ENCODE data around the gene HECTD4. TPM values are rescaled to one million over a fixed set of nuclear protein-coding genes. Genes with fewer than 3 reads are reported as not detected.

Gene HECTD4
- total and polyA plus RNA-seq, 2 experiments from 2014 or later = 25.7 to 36.9 TPM

- no peak overlapping the region for H3K27ac Mint-ChIP-seq
- Histone ChIP-seq H4K20me1 (replicated peaks; ENCODE audit: insufficient read depth) (no peaks in the 10 kb centered on the region; the same call in 1 of the 2 replicates), H2AFZ (no peak overlapping the region), H3K27me3 (ENCODE audit: insufficient read depth) (no peaks in the 10 kb centered on the region), H3K36me3 (ENCODE audit: insufficient read depth) (no peaks in the 10 kb centered on the region), H3K79me2 (replicated peaks; ENCODE audit: insufficient read depth) (no peaks in the 10 kb centered on the region), H3K4me3 (no peak overlapping the region), H3K4me2 (no peak overlapping the region), H3K27ac (ENCODE audit: low read depth) (peak overlapping the region; percentile 39), H3K4me1 (ENCODE audit: insufficient read depth) (no peaks in the 10 kb centered on the region), H3F3A (replicated peaks; ENCODE audit: low read depth) (no peaks in the 10 kb centered on the region), H3K9me2 (ENCODE audit: insufficient read depth) (no peaks in the 10 kb centered on the region)
- ATAC-seq (no peak), DNase-seq (ENCODE audit: low spot score) (no peak)
- H3K4me1 Mint-ChIP-seq = no peaks in the 10 kb centered on the region
- no peaks in the 10 kb centered on the region for H3K9me3 Mint-ChIP-seq
- H3K4me3 Mint-ChIP-seq = no peak overlapping the region
- H3K27me3 Mint-ChIP-seq (ENCODE audit: insufficient read depth, low read depth, poor library complexity) = no peaks in the 10 kb centered on the region
- TF ChIP-seq ZNF462 (CRISPR knock-in tag; IDR thresholded peaks at IDR 0.05) = no peak
- TF ChIP-seq EZH2phosphoT487 (IDR thresholded peaks at IDR 0.05; ENCODE audit: unreplicated experiment) = no peak
- TF ChIP-seq REST (IDR thresholded peaks at IDR 0.05; ENCODE audit: unreplicated experiment) = no peak
- TF ChIP-seq CREB1 (CRISPR knock-in tag; IDR thresholded peaks at IDR 0.05; ENCODE audit: low read depth) = no peak
- TF ChIP-seq POLR2AphosphoS5 (IDR thresholded peaks at IDR 0.05; ENCODE audit: low read depth) = no peak
- no peak for TF ChIP-seq ETS1 (IDR thresholded peaks at IDR 0.05)
- peaks cover 4% of the 10 kb centered on the region for H3K36me3 Mint-ChIP-seq (ENCODE audit: low read depth)
Measured at GRCh38 chr12:112299704-112300103, 82.5 kb downstream of the HECTD4 start.

Measured in GM23338 (cell line).